GM19328 (cell line): Measurements from ENCODE around the gene HGS.
A peak's percentile ranks its signal among the peaks of the same experiment; 100 is the strongest.

Experiments
- ATAC-seq: cut with Tn5 transposase; IDR thresholded peaks from one replicate; pipeline ENCODE4 v1.9.1; 2021; ENCODE audit warnings: mild to moderate bottlenecking, moderate library complexity; ENCODE audit not compliant: unreplicated experiment

The HGS gene

DNA sequence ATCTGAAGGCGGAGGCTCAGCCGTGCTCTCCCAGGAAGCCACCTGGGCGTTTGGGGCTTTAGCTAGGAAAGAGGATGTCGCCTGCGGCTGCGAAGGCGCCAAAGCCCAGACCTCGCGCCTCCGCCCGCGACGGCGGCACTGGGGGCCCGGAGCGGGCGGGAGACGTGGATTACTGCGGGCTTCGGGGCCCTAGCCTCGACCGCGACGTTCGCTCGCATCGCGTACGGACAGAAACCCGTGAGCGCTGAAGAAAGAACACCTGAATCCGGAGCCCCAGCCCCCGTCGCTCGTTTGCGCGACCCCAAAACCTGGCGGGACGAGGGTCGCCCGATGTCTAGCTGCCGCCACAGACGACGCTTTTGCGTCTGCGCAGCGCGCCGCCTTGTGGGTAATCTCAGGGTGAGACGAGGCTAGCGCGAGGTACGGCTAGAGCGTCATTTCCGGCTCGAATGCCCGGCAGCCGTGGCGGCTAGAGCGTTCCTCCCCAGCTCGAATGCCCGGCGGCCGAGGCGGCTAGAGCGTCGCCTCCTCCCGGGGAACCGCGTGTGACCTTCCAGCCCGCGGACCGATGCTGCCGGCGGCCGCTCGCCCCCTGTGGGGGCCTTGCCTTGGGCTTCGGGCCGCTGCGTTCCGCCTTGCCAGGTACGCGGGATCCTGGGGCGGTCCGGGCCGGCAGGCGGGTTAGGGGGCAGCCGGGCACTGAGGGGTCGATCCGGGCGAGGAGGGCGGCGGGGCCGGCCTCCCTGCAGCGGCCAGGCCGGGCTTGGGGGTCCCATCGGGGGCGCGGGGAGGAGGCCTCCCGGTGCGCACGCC, 19.3 kb downstream of the HGS start, which contains the start of gene MRPL12:
MRPL12 (plus strand) TSS at position 434 of the 813 bp plus-strand sequence; CDS start at position 569, 135 bp downstream.
- ATAC-seq = peak; percentile 79

DNA sequence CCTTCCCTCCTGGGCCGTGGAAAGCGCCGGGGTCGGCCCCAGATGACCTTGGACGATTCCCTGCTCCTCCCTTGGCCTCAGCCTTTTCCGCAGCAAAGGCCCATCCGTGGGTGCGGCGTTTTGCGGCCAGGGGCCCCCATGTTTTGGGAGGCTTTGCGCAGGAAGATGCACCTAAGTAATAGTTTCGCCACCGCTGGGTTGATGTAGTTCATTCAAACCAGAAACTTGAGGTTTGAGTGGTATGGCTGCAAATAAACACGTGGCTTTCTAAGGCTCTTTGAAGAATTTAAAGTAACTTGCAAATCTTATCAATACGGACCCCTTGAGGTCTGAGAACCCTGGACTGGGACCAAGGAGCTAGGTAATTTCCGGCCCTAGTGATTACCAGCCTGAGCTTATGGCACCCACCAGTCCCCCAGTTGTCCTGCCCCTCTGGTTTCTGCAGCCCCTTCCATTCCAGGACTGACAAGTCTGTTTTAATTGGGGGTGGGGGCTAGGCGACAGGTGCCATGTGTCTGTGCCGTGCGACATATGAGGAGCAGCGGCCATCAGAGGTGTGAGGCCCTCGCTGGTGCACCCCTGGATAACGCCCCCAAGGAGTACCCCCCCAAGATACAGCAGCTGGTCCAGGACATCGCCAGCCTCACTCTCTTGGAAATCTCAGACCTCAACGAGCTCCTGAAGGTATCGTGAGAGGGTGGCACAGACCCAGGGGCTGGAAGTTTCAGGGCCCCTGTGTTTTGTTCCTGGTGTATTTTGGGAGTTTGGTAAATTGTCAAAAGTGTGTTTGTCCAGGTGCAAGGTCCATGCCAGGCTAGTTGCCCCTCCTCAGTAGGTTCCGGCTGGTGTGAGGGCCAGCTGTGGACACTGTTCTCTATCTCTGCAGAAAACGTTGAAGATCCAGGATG, 20.2 kb downstream of the HGS start:
- no peak for ATAC-seq

DNA sequence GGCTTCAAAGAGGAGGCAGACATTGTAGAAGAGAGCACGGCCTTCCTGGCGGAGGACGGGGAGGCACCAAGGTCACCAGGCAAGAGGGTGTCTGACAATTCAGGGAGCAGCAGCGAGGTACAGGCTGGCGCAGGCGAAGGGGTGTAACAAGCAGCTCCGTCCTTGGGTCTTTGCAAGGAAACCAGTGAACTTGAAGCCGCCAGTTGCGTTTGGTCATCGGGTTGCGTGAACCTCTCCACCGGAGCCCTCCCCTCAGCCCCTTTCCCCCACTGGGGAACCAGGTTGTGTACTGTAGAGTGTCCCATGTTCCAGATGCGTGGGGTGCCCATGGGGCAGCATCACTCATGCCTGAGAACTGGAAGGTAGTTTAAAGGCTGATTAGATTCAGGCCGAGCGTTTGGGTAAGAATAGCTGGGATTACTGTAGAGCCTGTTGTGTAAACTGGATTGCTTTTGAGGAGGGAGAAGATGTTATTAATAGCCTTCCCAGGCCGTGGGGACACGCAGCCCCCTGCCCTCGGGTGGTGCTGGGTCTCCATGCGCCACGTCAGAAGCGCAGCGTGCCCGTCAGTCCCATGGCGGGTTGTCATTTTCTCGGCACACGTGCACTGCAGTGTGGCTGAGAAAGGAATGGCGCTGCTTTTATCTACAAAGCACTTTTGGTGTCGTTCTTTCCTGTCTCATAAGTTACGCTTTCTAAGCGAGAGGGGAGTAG, 21.9 kb downstream of the HGS start:
- no peak for ATAC-seq

GRCh38 chr17:81706232-81706611, 22.4 kb downstream of the HGS start:
- no peak for ATAC-seq

DNA sequence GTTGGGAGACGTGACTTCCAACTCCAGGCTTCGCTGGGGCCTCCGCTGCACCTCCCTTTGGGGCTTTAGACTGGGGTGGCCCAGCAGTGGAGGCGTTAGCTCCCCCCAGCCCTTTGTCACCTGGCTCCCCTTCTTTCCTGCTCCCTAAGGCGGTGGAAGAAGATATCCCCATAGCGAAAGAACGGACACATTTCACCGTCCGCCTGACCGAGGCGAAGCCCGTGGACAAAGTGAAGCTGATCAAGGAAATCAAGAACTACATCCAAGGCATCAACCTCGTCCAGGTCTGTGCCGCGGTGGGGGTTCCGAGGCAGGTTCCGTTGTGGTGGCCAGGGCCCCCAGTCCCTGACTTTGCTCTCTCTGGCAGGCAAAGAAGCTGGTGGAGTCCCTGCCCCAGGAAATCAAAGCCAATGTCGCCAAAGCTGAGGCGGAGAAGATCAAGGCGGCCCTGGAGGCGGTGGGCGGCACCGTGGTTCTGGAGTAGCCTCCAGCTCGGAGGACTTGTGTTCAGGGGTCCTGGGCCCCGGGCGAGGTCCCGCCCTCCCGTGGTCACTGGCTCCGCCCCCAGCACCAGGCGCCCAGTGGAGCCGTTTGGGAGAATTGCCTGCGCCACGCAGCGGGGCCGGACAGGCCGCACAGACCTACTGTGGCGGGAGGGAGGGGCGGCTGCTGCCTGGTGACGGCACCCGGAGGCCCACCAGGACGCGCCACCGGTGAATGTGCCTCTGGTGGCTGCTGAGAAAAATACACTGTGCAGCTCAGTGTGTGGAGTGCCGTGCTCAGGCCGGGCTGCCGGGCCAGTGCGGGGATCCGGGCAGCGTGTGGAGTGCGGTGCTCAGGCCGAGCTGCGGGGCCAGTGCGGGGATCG, 23.2 kb downstream of the HGS start:
- no peak for ATAC-seq

- no peak for ATAC-seq
Measured at GRCh38 chr17:81707725-81708646, 24.2 kb downstream of the HGS start.

DNA sequence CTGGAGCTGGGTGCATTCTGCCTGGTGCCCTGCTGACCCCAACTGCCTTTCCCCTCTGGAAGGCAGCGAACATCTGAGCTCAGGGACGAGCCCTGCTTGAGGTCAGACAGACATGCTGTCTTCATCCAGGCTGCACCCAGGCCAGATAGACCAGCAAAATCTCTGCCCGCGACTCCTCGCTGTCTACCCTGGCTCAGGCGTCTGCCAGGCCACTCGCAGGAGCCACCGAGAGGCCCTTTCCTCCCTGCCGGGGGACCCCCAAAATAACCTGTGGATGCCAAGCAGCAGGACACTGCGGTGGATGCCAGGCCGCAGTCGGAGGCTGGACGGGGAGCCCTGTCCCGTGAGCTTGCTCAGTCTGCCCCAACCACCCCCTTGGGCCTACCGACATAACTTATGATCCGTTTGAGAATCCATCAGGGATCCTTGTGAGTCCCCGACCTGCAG, 25.0 kb downstream of the HGS start:
- no peak for ATAC-seq

- no peak for ATAC-seq
Measured at GRCh38 chr17:81710514-81711308, 26.9 kb downstream of the HGS start.

DNA sequence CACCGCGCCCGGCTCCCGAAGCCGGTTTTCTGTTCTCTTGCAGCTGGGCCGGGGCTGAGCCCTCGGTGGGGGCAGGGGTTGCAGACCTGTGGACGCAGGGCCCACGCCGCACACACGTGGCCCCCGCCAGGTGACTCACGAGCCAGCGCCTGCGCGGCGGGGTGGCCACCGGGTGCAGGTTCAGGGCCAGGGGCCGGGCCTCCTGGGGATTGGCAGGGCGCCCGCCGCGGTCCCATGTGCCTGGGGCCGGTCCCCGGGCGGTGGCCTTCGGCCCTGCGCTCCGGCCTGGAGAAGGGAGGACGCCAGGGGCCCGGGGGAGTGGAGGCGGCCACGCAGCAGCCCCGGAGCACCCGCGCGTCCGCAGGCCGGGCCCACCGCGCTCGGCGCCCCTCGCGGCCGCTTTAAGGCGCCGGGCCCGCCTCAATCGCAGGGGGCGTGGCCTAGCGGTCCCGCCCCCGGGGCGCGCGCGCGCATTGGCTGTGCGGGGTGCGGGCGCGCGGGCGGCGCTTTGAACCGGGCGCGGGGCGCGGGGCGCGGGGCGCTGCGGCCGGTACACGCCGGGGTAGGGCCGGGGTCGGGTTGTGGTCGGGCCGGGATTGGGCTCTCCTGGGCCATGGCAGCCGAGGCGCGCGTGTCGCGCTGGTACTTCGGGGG, 28.1 kb downstream of the HGS start, which contains the start of gene SLC25A10:
SLC25A10 (plus strand) TSS at position 471 of the 654 bp plus-strand sequence; CDS start at position 614, 143 bp downstream.
- peak; percentile 51 for ATAC-seq

DNA sequence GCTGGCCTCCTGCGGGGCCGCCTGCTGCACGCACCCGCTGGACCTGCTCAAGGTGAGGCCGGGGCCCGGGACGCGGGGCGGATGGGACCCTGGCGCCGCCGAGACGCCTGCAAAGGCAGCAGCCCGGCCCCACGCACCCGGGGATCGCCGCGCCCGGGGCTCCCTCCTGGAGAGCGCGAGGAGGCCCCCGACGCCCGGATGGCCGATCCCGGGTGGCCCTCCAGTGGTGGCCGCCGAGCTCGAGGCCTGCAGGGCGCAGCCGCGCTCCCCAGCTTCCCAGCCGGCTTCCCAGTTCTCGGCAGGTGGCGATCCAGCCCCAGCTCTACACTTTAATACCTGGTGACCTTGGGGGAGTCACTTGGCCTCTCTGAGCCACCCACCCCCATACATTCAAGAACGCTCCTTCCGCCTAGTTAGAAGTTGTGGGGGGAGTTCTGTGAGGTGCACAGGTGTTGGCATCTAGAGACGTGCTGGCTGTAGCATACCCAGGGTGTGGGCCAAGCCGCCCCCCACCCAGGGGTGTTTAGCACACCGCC, 28.7 kb downstream of the HGS start:
- ATAC-seq = no peak

DNA sequence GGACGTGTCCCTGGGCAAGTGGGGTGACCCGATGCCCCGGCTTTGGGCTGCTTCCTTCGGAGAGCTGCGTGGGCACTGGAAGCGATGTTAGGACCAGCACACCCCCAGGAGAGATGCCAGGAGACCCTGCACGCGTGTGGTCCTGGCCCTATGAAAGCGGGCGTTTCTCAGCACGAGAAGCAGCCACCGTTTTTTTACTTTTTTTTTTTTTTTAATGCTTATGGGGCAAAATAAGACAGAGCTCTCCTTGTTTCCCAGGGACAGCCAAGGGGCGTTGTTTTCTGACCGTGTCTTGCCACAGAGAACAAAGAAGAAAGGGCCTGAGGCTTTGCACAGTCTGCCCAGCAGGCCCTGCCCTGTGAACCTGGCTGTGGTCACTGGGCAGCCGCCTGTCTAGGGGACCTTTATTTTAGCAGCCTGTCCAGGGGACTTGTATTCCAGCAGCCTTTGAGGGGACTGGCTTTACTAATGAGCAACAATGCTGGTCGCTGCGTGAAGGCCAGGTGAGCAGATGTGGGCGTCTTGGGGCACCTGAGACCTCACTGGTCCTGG, 29.3 kb downstream of the HGS start:
- no peak for ATAC-seq

DNA sequence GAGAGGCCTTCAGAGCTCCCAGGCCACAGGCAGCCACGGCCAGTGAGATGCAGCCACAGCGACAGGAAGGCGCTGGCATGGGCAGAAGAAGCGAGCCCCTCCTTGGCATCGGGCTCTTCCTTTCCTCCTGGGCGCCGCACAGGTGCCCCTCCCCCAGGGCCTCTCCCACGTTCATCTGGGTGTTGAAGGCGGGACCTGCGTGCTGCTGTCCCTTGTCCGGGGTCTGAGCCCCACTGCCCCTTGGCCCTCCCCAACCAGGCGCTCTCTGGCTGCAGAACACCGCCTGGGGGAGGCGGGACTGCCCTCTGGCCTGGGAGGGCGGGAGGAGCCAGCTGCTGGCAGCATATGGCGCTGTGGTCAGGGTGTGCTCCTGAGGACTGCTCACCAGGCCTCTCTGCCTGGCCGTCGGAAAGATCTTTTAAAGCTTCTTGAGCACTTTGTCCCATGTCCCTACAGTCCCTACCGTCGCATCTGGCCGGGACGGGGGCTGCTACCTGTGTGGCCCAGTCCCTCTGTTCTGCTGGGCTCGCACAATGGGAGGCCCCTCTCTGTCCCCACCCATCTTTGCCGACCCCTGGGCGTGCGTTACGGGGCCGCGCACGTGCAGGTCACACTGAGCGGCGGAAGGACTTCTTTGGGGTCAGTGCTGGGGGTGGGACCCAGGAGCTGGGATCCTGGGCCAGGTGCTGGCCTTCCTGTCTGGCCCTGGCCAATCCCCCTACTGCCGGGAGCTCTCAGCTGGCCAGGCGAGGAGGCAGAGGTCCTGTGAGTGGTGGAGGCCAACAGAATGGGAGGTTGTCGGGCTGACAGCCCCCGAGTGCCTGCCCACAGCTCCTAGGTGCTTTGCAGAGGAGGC, 30.0 kb downstream of the HGS start:
- ATAC-seq = no peak

GRCh38 chr17:81714412-81715106, 30.7 kb downstream of the HGS start:
- ATAC-seq = no peak

DNA sequence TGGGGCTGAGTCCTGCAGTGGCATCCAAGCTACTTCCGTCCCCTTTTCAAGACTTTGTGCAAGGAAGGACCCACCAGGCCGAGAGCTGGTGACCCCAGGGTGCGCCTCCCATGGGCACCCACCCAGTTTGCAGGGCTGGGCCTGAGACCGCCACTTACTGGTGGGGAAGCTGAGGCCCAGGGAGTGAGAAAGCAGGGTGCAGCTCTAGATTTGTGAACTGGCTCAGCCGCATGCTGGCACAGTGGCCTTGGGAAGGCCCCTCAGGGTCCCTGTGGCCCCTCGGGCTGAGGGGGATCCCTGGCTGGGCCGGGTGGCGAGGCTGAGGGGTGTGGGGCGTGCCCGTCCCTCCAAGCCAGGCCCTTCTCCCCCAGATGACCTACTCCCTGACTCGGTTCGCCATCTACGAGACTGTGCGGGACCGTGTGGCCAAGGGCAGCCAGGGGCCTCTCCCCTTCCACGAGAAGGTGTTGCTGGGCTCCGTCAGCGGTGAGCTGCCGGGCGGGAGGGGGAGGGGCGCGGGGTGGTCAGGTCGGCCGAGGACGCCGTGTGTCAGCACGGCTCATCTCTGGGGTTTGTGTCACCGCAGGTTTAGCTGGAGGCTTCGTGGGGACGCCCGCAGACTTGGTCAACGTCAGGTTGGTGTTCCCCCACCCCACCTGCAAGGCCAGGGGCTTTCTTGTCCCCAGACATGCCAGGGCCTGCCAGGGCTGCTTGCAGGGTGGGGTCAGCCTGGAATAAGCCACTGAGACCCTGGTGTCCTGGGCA, 31.5 kb downstream of the HGS start:
- ATAC-seq = no peak
